ENCODE data around the gene EPHA6. TPM values are rescaled to one million over a fixed set of nuclear protein-coding genes. Genes with fewer than 3 reads are reported as not detected.

The EPHA6 gene
- total and polyA plus RNA-seq, 2 donors (not counting 3 experiments of a cell fraction or from before 2014, with no cell fraction given): not detected

- no peak for TF ChIP-seq GATA2 (IDR thresholded peaks at IDR 0.05; ENCODE audit: insufficient read depth, insufficient read length, low read depth, low read length)
- TF ChIP-seq EZH2 (IDR thresholded peaks at IDR 0.05; ENCODE audit: borderline replicate concordance, low read depth, low read length, severe bottlenecking): no peak
- no peak for TF ChIP-seq FOS (IDR thresholded peaks at IDR 0.05; ENCODE audit: borderline replicate concordance, insufficient read depth, low read length)
- TF ChIP-seq MYC (IDR thresholded peaks at IDR 0.05; ENCODE audit: low read depth, low read length): no peak
- TF ChIP-seq CTCF (IDR thresholded peaks at IDR 0.05; ENCODE audit: extremely low read depth in 1 of 2, insufficient read depth in 1 of 2, low read depth in 1 of 2, low read length in 2 of 2): no peak
- no peak for TF ChIP-seq JUN (IDR thresholded peaks at IDR 0.05; ENCODE audit: borderline replicate concordance, insufficient read depth, insufficient read length, low read depth)
- no peak for TF ChIP-seq POLR2AphosphoS5 (IDR thresholded peaks at IDR 0.05; ENCODE audit: insufficient read depth, low read depth, low read length)
- BruUV-seq (replicated peaks): no TSS peak
- dilution Hi-C loops (cut with MboI; ENCODE audit: extremely low pct_ligation_motif_present, low sequenced_read_pairs): no loop called here
- H3K9me3 ChIP-seq (replicated peaks; ENCODE audit: control insufficient read depth, insufficient read depth, low read length): no peaks in the 10 kb centered on the region
- no peaks in the 10 kb centered on the region for H3K4me1 ChIP-seq (ENCODE audit: control insufficient read depth, extremely low read depth, insufficient read depth, low read length)
- no peak overlapping the region for H3K27ac ChIP-seq (ENCODE audit: insufficient read depth, low read depth, low read length)
- intact Hi-C loops (cut with micrococcal nuclease): no loop called here
- FAIRE-seq: no peak
- no peak overlapping the region for H2AFZ ChIP-seq (ENCODE audit: low read depth, low read length)
- H3K36me3 ChIP-seq (ENCODE audit: control insufficient read depth in 2 of 2, extremely low read depth in 1 of 2, insufficient read depth in 2 of 2, low read length in 2 of 2): no peaks in the 10 kb centered on the region
- H3K9me1 ChIP-seq (replicated peaks; ENCODE audit: control insufficient read depth, extremely low read depth, insufficient read depth, low read length): no peaks in the 10 kb centered on the region
- ChIA-PET POLR2A (no interaction called here), CTCF (interaction anchor here (3.7 kb wide), 1 partner anchor 1162 kb away, joined by 53 read pairs; no protein-coding TSS in a partner anchor)
- no peak overlapping the region for H3K9ac ChIP-seq (replicated peaks; ENCODE audit: extremely low read depth, insufficient read depth, low read length)
- H3K27me3 ChIP-seq (ENCODE audit: control insufficient read depth in 2 of 2, insufficient read depth in 2 of 2, low read length in 2 of 2): no peaks in the 10 kb centered on the region
- no peak for DNase-seq (ENCODE audit: low read depth, low spot score)
- no peak overlapping the region for H3K4me2 ChIP-seq (ENCODE audit: insufficient read depth, low read length)
- no peaks in the 10 kb centered on the region for H4K20me1 ChIP-seq (replicated peaks; ENCODE audit: control insufficient read depth, extremely low read depth, insufficient read depth, low read length)
- H3K4me3 ChIP-seq (replicated peaks in 1 of 3; ENCODE audit: insufficient read depth in 1 of 3, low read depth in 1 of 3, low read length in 3 of 3): no peak overlapping the region
- no peaks in the 10 kb centered on the region for H3K79me2 ChIP-seq (ENCODE audit: control insufficient read depth, insufficient read depth, low read length)
Measured at GRCh38 chr3:96860882-96861281, 46.5 kb downstream of the EPHA6 start.

All from endothelial cell of umbilical vein (primary cell).